GM13977 (cell line): ENCODE measurements around the gene ITGB7.
A peak's percentile ranks its signal among the peaks of the same experiment; 100 is the strongest.

Experiments used
- DNase-seq: peaks from one replicate; pipeline ENCODE4 v3.0.0; 2012; ENCODE audit warnings: low spot score
- CTCF ChIP-seq: IDR thresholded peaks from 2 replicates; pipeline ENCODE4 v1.5.1; 2012; ENCODE audit warnings: mild to moderate bottlenecking, control low read depth; ENCODE audit not compliant: insufficient read depth; ENCODE audit errors: extremely low read depth, missing control alignments
- in situ Hi-C: fragments of 300-500 bp; cut with MboI; formaldehyde crosslinking; loops from one replicate; pipeline ENCODE4 v1.12.0; 2022; ENCODE audit warnings: low sequenced_read_pairs, low pct_unique_long_range_greater_than_20kb, mixed read lengths, inconsistent platforms; ENCODE audit not compliant: unreplicated experiment

The ITGB7 gene

DNA sequence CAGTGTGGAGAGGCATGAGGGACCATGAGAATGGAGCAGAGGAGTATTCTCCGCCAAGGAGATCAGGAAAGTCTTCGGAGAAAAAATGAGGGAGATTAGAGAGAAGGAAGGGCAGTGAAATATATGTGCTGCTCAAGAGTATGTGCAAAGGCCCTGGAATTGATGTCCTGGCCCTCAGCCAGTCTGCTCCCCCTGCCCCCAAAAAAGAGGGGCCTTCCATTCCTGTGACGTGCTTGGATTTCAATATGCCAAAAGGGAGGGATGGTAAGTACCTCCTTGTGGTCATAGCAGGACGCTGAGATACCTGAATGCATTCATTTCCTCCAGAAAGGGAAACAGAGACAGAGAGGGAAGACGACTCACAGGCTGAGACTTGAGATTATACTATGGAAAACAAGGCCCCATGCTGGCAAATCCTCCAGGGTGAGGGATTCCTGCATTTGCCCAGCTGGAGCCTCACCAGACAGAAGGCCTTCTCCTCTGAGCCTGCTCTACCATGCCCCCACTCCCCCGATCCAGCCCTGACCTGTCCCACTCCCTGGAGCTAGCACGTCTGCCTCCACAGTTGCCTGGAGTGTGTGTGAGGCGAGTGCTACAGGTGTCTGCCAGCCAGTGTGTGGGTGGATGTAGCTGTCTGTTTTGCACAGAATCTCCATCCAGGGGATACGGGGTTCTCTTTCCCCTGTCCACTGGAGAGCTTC lies 28.8 kb upstream of the ITGB7 start:
- in situ Hi-C loops, result no loop called here
- DNase-seq, result no peak

DNA sequence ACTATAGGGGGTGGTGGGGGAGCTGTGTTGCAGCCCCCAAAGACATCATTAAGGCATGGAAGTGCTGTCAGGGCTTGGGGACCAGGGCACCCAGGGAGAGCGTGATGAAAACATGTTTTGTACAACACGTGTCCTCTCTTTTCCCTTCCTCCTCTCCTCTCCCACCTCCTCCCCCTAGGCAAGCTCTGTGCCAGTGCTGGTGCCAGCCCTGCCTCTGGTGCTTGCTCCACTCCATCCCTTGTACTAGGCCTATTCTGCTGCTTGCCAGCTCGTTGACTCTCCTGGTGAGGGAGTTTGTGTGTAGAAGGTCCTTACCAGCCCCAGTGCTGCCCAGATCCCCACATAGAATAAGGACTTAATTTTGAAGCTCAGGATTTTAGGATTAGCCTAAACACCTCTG lies 28.1 kb upstream of the ITGB7 start:
- no peak for TF ChIP-seq CTCF
- in situ Hi-C loops, result no loop called here
- no peak for DNase-seq

More for the DNA sequence above, 28.8 kb upstream of the ITGB7 start:
- TF ChIP-seq CTCF, result no peak

- in situ Hi-C loops, result no loop called here
- no peak for TF ChIP-seq CTCF
- DNase-seq, result no peak
These were observed 27.3 kb upstream of the ITGB7 start for GRCh38 chr12:53234271-53234914.

- in situ Hi-C loops, result no loop called here
- TF ChIP-seq CTCF, result no peak
- DNase-seq, result no peak
These were observed 26.6 kb upstream of the ITGB7 start for GRCh38 chr12:53233671-53234121.

DNA sequence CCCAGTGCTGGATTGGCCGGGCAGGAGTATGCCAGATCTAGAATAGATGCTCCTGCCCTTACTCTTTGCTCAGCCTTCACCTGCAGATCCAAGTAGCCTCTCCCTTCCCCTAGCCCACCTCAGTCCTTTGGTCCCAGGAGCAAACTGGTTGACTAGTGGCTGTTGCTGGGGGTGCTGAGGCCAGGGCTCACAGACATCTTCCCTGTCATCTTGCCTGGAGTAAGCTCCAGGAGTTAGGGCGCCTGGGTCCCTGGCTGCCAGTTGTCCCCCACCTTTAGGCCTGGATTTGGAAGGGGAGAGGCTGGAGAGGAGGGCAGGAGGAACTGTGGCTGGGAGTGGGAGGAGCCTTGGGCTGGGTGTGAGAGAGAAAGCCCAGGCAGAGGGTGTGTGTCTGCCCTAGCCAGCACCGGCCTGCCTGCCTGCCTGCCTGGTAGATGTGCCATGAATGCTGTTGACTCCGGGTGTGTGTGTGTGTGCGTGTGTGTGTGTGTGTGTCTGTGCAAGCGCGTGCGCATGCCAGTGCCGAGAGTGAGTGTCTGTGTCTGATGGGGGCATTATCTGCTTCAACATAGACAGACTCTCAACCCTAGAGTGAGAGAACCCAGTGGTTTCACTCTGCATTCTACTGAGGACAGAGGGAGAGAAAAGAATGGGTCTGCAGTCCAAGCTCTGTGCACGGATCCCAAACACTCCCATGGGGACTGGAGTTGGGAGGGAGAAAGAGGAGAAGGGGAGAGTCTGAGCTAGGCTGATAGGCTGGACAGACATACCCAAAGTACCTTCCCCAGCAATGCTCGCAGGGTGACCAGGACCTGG lies 25.8 kb upstream of the ITGB7 start:
- in situ Hi-C loops, result no loop called here
- no peak for TF ChIP-seq CTCF
- no peak for DNase-seq

GRCh38 chr12:53231921-53232645 lies 25.0 kb upstream of the ITGB7 start, which contains the start of gene RARG:
Gene RARG, minus strand, starts transcription at chr12:53232209. Its CDS starts 4,664 bp downstream, at chr12:53227545.
- in situ Hi-C loops, result no loop called here
- TF ChIP-seq CTCF, result peak; percentile 14
- peak; percentile 68 for DNase-seq
